ENCODE data around the gene SHC4. TPM values are rescaled to one million over a fixed set of nuclear protein-coding genes. Genes with fewer than 3 reads are reported as not detected.

SHC4 gene
- total and polyA plus RNA-seq, 9 of the 15 experiments (the other 6 are each of a cell fraction or from before 2014, with no cell fraction given): 0.43 to 1.2 (median 0.67) TPM

DNA sequence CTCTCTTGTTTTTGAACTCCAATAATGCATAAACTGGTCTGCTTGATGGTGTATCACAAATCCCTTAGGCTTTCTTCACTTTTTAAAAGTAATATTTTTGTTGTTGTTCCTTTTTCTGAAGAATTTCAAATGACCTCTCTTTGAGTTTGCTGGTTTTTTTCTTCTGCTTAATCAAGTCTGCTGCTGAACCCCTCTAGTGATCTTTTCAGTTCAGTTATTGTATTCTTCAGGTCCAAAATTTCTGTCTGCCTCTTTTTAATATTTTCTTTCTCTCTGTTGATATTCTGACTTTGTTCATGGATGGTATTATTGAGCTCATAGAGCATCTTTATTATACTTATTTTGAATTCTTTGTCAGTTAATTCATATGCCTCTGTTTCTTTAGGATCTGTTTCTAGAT lies 131.1 kb downstream of the SHC4 start:
- in situ Hi-C loops (cut with MboI): no loop called here
- CTCF ChIA-PET (ENCODE audit: low intra/inter-chr PET ratio): interaction anchor here (0.6 kb wide), 1 partner anchor 15 kb away, joined by 6 read pairs; no protein-coding TSS in a partner anchor
- TF ChIP-seq HLTF (IDR thresholded peaks at IDR 0.05): peak; percentile 63; the same call in 1 of the 2 replicates
- TF ChIP-seq, protein P1, sequence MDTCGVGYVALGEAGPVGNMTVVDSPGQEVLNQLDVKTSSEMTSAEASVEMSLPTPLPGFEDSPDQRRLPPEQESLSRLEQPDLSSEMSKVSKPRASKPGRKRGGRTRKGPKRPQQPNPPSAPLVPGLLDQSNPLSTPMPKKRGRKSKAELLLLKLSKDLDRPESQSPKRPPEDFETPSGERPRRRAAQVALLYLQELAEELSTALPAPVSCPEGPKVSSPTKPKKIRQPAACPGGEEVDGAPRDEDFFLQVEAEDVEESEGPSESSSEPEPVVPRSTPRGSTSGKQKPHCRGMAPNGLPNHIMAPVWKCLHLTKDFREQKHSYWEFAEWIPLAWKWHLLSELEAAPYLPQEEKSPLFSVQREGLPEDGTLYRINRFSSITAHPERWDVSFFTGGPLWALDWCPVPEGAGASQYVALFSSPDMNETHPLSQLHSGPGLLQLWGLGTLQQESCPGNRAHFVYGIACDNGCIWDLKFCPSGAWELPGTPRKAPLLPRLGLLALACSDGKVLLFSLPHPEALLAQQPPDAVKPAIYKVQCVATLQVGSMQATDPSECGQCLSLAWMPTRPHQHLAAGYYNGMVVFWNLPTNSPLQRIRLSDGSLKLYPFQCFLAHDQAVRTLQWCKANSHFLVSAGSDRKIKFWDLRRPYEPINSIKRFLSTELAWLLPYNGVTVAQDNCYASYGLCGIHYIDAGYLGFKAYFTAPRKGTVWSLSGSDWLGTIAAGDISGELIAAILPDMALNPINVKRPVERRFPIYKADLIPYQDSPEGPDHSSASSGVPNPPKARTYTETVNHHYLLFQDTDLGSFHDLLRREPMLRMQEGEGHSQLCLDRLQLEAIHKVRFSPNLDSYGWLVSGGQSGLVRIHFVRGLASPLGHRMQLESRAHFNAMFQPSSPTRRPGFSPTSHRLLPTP (IDR thresholded peaks at IDR 0.05; ENCODE audit: borderline replicate concordance, extremely low read depth, insufficient read length): no peak
- TF ChIP-seq CBX3 (IDR thresholded peaks at IDR 0.05; ENCODE audit: borderline replicate concordance in 1 of 2, low read length in 2 of 2): peak in 1 of 2 experiments; percentile 62; a peak in 1 of 3 replicates
- peak; percentile 76 for TF ChIP-seq TRIM28 (IDR thresholded peaks at IDR 0.05)
- TF ChIP-seq ZNF197 (CRISPR knock-in tag; IDR thresholded peaks at IDR 0.05; ENCODE audit: low read depth): no peak
- TF ChIP-seq NFE2L1 (tag; IDR thresholded peaks at IDR 0.05; ENCODE audit: borderline replicate concordance, low read depth): no peak
- TF ChIP-seq, protein P2, sequence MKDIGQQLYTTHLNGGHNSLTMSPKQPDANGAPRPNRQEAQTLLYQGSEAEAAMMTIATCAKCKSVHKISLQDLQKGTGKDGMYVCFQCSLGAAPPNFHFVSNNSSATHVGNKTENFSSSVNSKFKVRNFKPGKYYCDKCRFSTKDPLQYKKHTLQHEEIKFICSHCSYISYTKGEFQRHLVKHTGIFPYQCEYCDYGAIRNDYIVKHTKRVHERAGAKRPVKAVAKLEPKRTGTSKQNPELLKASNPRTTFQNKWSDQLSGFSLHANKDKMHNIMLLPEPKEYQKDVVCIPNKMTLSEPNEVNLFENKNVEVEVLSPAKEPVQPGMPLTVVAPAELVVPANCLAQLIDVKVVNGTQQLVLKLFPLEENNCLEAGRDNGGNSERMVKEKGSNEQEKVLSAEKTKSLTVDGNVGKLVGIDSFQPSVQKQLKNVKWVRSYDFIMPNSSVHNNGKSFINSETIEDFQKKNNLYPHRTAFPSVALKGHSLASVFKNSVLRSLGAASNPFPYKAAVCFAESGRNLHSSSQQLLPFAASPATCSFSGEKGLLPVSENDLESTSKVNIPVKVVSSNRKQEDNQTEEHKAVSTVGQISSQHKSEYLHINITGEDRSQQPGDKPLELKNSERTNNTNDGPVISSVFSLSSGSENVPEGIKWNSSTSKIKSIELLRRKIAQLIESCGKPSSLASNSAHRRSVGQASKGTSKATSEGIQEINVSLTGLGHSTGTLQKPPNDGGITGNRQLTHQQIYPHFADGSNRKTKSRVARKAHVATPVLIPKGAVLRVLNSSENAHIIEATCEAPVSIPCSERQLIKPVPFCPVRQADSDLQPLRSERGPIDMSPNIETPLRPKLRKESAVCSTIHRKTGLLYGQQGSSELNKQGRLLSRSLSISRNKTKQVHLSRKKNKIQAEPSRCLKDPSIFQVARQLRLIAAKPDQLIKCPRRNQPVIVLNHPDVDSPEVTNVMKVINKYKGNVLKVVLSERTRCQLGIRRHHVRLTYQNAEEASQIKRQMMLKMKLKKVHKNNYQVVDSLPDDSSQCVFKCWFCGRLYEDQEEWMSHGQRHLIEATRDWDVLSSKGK (CRISPR knock-in tag; IDR thresholded peaks at IDR 0.05): no peak
- no peak for TF ChIP-seq TBL1XR1 (IDR thresholded peaks at IDR 0.05; ENCODE audit: low read length in 2 of 2)
- TF ChIP-seq TSC22D4 (tag; IDR thresholded peaks at IDR 0.05): no peak
- 0 out of 4 replicates have a peak, but pooled peaks of 1 of the 2 experiments have one; percentile 21 for TF ChIP-seq TRIM24 (IDR thresholded peaks at IDR 0.05)
- no peak for TF ChIP-seq PHF21A (IDR thresholded peaks at IDR 0.05; ENCODE audit: borderline replicate concordance, low read depth)
- TF ChIP-seq ZBTB17 (CRISPR knock-in tag; IDR thresholded peaks at IDR 0.05): no peak
- TF ChIP-seq ELF2 (CRISPR knock-in tag; IDR thresholded peaks at IDR 0.05): no peak
- no peak for TF ChIP-seq SMAD2 (IDR thresholded peaks at IDR 0.05; ENCODE audit: low read depth, low read length)
- TF ChIP-seq ZNF77 (CRISPR knock-in tag; IDR thresholded peaks at IDR 0.05): no peak
- peak; percentile 28; the same call in 1 of the 2 replicates for TF ChIP-seq ZNF384 (IDR thresholded peaks at IDR 0.05; ENCODE audit: low read depth, low read length)
- TF ChIP-seq, protein P3, sequence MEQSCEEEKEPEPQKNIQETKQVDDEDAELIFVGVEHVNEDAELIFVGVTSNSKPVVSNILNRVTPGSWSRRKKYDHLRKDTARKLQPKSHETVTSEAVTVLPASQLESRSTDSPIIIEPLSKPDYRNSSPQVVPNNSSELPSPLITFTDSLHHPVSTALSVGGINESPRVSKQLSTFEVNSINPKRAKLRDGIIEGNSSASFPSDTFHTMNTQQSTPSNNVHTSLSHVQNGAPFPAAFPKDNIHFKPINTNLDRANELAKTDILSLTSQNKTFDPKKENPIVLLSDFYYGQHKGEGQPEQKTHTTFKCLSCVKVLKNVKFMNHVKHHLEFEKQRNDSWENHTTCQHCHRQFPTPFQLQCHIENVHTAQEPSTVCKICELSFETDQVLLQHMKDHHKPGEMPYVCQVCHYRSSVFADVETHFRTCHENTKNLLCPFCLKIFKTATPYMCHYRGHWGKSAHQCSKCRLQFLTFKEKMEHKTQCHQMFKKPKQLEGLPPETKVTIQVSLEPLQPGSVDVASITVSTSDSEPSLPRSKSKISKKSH (CRISPR knock-in tag; IDR thresholded peaks at IDR 0.05): peak; percentile 83
- TF ChIP-seq ZNF311 (CRISPR knock-in tag; IDR thresholded peaks at IDR 0.05): no peak

More for the DNA sequence above, 131.1 kb downstream of the SHC4 start:
- no TSS peak for BruUV-seq (replicated peaks)
- Histone ChIP-seq H3K27me3 (ENCODE audit: control insufficient read depth in 2 of 2, insufficient read depth in 2 of 2, low read length in 2 of 2) (no peaks in the 10 kb centered on the region), H3K9me3 (replicated peaks; ENCODE audit: control insufficient read depth, insufficient read depth, low read depth, low read length) (peaks cover 3% of the 10 kb centered on the region; the same call in 1 of the 2 replicates), H4K20me1 (replicated peaks; ENCODE audit: control insufficient read depth, insufficient read depth, low read length) (no peaks in the 10 kb centered on the region), H3K4me1 (replicated peaks in 1 of 2; ENCODE audit: control insufficient read depth in 2 of 2, insufficient read depth in 2 of 2, low read length in 2 of 2) (no peaks in the 10 kb centered on the region), H3K9ac (ENCODE audit: insufficient read depth in 1 of 2, low read depth in 2 of 2, low read length in 2 of 2) (no peak overlapping the region), H3K4me3 (no peak overlapping the region), H2AFZ (ENCODE audit: low read depth, low read length) (no peak overlapping the region), H3K36me3 (ENCODE audit: control insufficient read depth, insufficient read depth, low read length) (no peaks in the 10 kb centered on the region), H3K27ac (ENCODE audit: extremely low read depth, low read depth, low read length) (no peak overlapping the region), H3K4me2 (ENCODE audit: insufficient read depth, low read length) (no peak overlapping the region), H3K79me2 (ENCODE audit: control insufficient read depth, insufficient read depth, low read length) (no peaks in the 10 kb centered on the region), H3K9me1 (ENCODE audit: control insufficient read depth, insufficient read depth, low read length) (no peaks in the 10 kb centered on the region)
- ATAC-seq (no peak), DNase-seq (ENCODE audit: extremely low read depth in 1 of 4, low spot score in 3 of 4) (no peak), FAIRE-seq (no peak)
- POLR2A ChIA-PET: no interaction called here
- intact Hi-C loops (cut with micrococcal nuclease): no loop called here

Data from K562 (cell line).